HEK293 (cell line): Measurements from ENCODE around the gene GRB14.

Experiments used
- CTCF ChIA-PET: fragments of 350-600 bp; formaldehyde crosslinking; extraction: SDS; loops from one replicate; lab custom pipeline; 2021; ENCODE audit warnings: antibody characterized with exemption; lab: Yijun Ruan, JAX
- POLR2A ChIA-PET: fragments of 300-600 bp; formaldehyde crosslinking; extraction: SDS; loops from one replicate; lab custom pipeline; 2020; ENCODE audit warnings: antibody characterized with exemption, inconsistent platforms; lab: Yijun Ruan, JAX
- H3K27ac ChIP-seq: fragments of 200-500 bp; sonication (Bioruptor generic); 2 replicates; pipeline ENCODE4 v1.5.1; 2014; ENCODE audit warnings: low read depth, low read length, control low read depth, inconsistent platforms; ENCODE audit errors: extremely low read depth
- H3K36me3 ChIP-seq, 2 experiments: fragments of 200-500 bp in 1 of 2; sonication (Bioruptor generic) in 1 of 2; 1 replicate in 1 of 2; 2 replicates in 1 of 2; pipeline ENCODE4 v1.5.1; 2014 to 2017; ENCODE audit warnings: inconsistent platforms in 2 of 2, low read length in 2 of 2; ENCODE audit not compliant: control insufficient read depth in 2 of 2, insufficient read depth in 1 of 2
- H3K4me1 ChIP-seq: fragments of 200-500 bp; sonication (Bioruptor generic); 2 replicates; pipeline ENCODE4 v1.5.1; 2014; ENCODE audit warnings: mild to moderate bottlenecking, low read length, inconsistent platforms; ENCODE audit not compliant: control insufficient read depth, insufficient read depth
- H3K4me3 ChIP-seq: 2 replicates; pipeline ENCODE4 v1.5.1; 2011; ENCODE audit warnings: low read depth, mild to moderate bottlenecking, control low read depth, low read length, moderate library complexity
- H3K9me3 ChIP-seq: fragments of 200-500 bp; sonication (Bioruptor generic); 2 replicates; pipeline ENCODE4 v1.5.1; 2014; ENCODE audit warnings: low read depth, low read length, inconsistent platforms; ENCODE audit not compliant: control insufficient read depth, insufficient read depth
- GFI1B ChIP-seq: fragments of 450-650 bp; formaldehyde crosslinking; IDR thresholded peaks from 2 replicates; pipeline ENCODE4 v1.5.1; 2016; ENCODE audit warnings: missing biosample characterization, missing genetic modification characterization
- KLF9 ChIP-seq: fragments of 450-650 bp; formaldehyde crosslinking; IDR thresholded peaks from 2 replicates; pipeline ENCODE4 v1.5.1; 2016; ENCODE audit warnings: missing biosample characterization, missing genetic modification characterization, low read depth
- MZF1 ChIP-seq: fragments of 450-650 bp; formaldehyde crosslinking; IDR thresholded peaks from 2 replicates; pipeline ENCODE4 v1.5.1; 2017; ENCODE audit warnings: missing biosample characterization, missing genetic modification characterization, borderline replicate concordance
- TRIM28 ChIP-seq: IDR thresholded peaks from 2 replicates; pipeline ENCODE4 v1.6.1; 2011; ENCODE audit warnings: low read length, control low read depth, borderline replicate concordance
- TSHZ1 ChIP-seq: fragments of 450-650 bp; formaldehyde crosslinking; IDR thresholded peaks from 2 replicates; pipeline ENCODE4 v1.5.1; 2016; ENCODE audit warnings: missing biosample characterization, missing genetic modification characterization, borderline replicate concordance
- ZBTB21 ChIP-seq: fragments of 450-650 bp; formaldehyde crosslinking; IDR thresholded peaks from 2 replicates; pipeline ENCODE4 v1.5.1; 2017; ENCODE audit warnings: missing biosample characterization, missing genetic modification characterization
- ZBTB6 ChIP-seq: fragments of 450-650 bp; formaldehyde crosslinking; IDR thresholded peaks from 2 replicates; pipeline ENCODE4 v1.5.1; 2017; ENCODE audit warnings: missing biosample characterization, missing genetic modification characterization
- ZFP37 ChIP-seq: fragments of 450-650 bp; formaldehyde crosslinking; IDR thresholded peaks from 2 replicates; pipeline ENCODE4 v1.5.1; 2016; ENCODE audit warnings: missing biosample characterization, missing genetic modification characterization
- ZFP41 ChIP-seq: fragments of 450-650 bp; formaldehyde crosslinking; IDR thresholded peaks from 2 replicates; pipeline ENCODE4 v1.5.1; 2016; ENCODE audit warnings: missing biosample characterization, missing genetic modification characterization, borderline replicate concordance
- ZNF112 ChIP-seq: fragments of 450-650 bp; formaldehyde crosslinking; IDR thresholded peaks from 2 replicates; pipeline ENCODE4 v1.5.0; 2017; ENCODE audit warnings: missing biosample characterization, missing genetic modification characterization
- ZNF138 ChIP-seq: fragments of 450-650 bp; formaldehyde crosslinking; IDR thresholded peaks from 2 replicates; pipeline ENCODE4 v1.5.1; 2016; ENCODE audit warnings: missing biosample characterization, missing genetic modification characterization, borderline replicate concordance
- ZNF16 ChIP-seq: fragments of 450-650 bp; formaldehyde crosslinking; IDR thresholded peaks from 2 replicates; pipeline ENCODE4 v1.5.1; 2016; ENCODE audit warnings: low read depth, missing biosample characterization, missing genetic modification characterization
- ZNF19 ChIP-seq: fragments of 450-650 bp; formaldehyde crosslinking; IDR thresholded peaks from 2 replicates; pipeline ENCODE4; 2016; ENCODE audit warnings: missing biosample characterization, missing genetic modification characterization, low read depth
- ZNF266 ChIP-seq: fragments of 450-650 bp; formaldehyde crosslinking; IDR thresholded peaks from 2 replicates; pipeline ENCODE4 v1.5.1; 2016; ENCODE audit warnings: missing biosample characterization, missing genetic modification characterization, low read depth
- ZNF391 ChIP-seq: fragments of 450-650 bp; formaldehyde crosslinking; IDR thresholded peaks from 2 replicates; pipeline ENCODE4 v1.5.1; 2016; ENCODE audit warnings: low read depth, missing biosample characterization, missing genetic modification characterization, borderline replicate concordance
- ZNF423 ChIP-seq: fragments of 450-650 bp; formaldehyde crosslinking; IDR thresholded peaks from 2 replicates; pipeline ENCODE4 v1.5.1; 2016; ENCODE audit warnings: missing biosample characterization, missing genetic modification characterization
- ZNF529 ChIP-seq: fragments of 450-650 bp; formaldehyde crosslinking; IDR thresholded peaks from 2 replicates; pipeline ENCODE4 v1.5.1; 2017; ENCODE audit warnings: missing genetic modification characterization, missing biosample characterization; ENCODE audit not compliant: insufficient replicate concordance
- ZNF549 ChIP-seq: fragments of 450-650 bp; IDR thresholded peaks from 2 replicates; pipeline ENCODE4 v1.5.1; 2018; ENCODE audit warnings: missing biosample characterization, missing genetic modification characterization, mild to moderate bottlenecking, inconsistent platforms, moderate library complexity
- ZNF837 ChIP-seq: fragments of 450-650 bp; formaldehyde crosslinking; IDR thresholded peaks from 2 replicates; pipeline ENCODE4 v1.5.1; 2016; ENCODE audit warnings: missing biosample characterization, missing genetic modification characterization
- ZXDB ChIP-seq: fragments of 450-650 bp; formaldehyde crosslinking; IDR thresholded peaks from 2 replicates; pipeline ENCODE4 v1.5.1; 2016; ENCODE audit warnings: missing biosample characterization, missing genetic modification characterization
- TF ChIP-seq, protein P1 (sequence below): fragments of 450-650 bp; formaldehyde crosslinking; IDR thresholded peaks from 2 replicates; pipeline ENCODE4 v1.5.1; 2017; ENCODE audit warnings: missing biosample characterization, missing genetic modification characterization
- TF ChIP-seq, protein P2 (sequence below): fragments of 450-650 bp; formaldehyde crosslinking; IDR thresholded peaks from 2 replicates; pipeline ENCODE4 v1.5.1; 2016; ENCODE audit warnings: missing biosample characterization, missing genetic modification characterization
- TF ChIP-seq, protein P3 (sequence below): fragments of 450-650 bp; formaldehyde crosslinking; IDR thresholded peaks from 2 replicates; pipeline ENCODE4 v1.5.1; 2016; ENCODE audit warnings: missing biosample characterization, missing genetic modification characterization

The GRB14 gene

GRCh38 chr2:164593541-164593940 is 27.7 kb downstream of the GRB14 start:
- CTCF ChIA-PET, result no interaction called here
- Histone ChIP-seq H3K36me3 (no peaks in the 10 kb centered on the region), H3K4me3 (no peak overlapping the region), H3K27ac (no peak overlapping the region), H3K4me1 (peaks cover 4% of the 10 kb centered on the region), H3K9me3 (no peaks in the 10 kb centered on the region)
- POLR2A ChIA-PET, result no interaction called here
- TF ChIP-seq KLF9 (tag by site-specific recombination), result no peak
- no peak for TF ChIP-seq ZBTB6
- no peak for TF ChIP-seq ZNF837 (tag by site-specific recombination)
- TF ChIP-seq, protein P1, sequence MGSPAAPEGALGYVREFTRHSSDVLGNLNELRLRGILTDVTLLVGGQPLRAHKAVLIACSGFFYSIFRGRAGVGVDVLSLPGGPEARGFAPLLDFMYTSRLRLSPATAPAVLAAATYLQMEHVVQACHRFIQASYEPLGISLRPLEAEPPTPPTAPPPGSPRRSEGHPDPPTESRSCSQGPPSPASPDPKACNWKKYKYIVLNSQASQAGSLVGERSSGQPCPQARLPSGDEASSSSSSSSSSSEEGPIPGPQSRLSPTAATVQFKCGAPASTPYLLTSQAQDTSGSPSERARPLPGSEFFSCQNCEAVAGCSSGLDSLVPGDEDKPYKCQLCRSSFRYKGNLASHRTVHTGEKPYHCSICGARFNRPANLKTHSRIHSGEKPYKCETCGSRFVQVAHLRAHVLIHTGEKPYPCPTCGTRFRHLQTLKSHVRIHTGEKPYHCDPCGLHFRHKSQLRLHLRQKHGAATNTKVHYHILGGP (tag by site-specific recombination), result no peak
- no peak for TF ChIP-seq ZFP41 (tag by site-specific recombination)
- no peak for TF ChIP-seq ZNF391 (tag by site-specific recombination)
- TF ChIP-seq ZNF112 (tag by site-specific recombination), result no peak
- no peak for TF ChIP-seq ZNF423 (tag by site-specific recombination)
- TF ChIP-seq ZNF19 (tag by site-specific recombination), result no peak
- no peak for TF ChIP-seq TRIM28

GRCh38 chr2:164589522-164589921 is 31.8 kb downstream of the GRB14 start:
- no peak overlapping the region for H3K4me3 ChIP-seq
- H3K27ac ChIP-seq, result no peak overlapping the region
- CTCF ChIA-PET, result interaction anchor here (0.9 to 3.8 kb wide), 3 partner anchors 10 to 29 kb away, joined by 3 to 25 read pairs (median 7); no protein-coding TSS in a partner anchor
- TF ChIP-seq ZFP37 (tag by site-specific recombination) (no peak), ZNF138 (tag by site-specific recombination) (no peak), MZF1 (tag by site-specific recombination) (peak; percentile 42; the same call in 1 of the 2 replicates)
- H3K9me3 ChIP-seq, result no peaks in the 10 kb centered on the region
- peaks cover 4% of the 10 kb centered on the region for H3K4me1 ChIP-seq
- POLR2A ChIA-PET, result no interaction called here
- no peaks in the 10 kb centered on the region for H3K36me3 ChIP-seq

GRCh38 chr2:164581050-164581449 is 40.2 kb downstream of the GRB14 start:
- no peak overlapping the region for H3K27ac ChIP-seq
- ChIA-PET CTCF (interaction anchor here (1.1 to 1.2 kb wide), 2 partner anchors 19 to 21 kb away, joined by 3 to 4 read pairs; no protein-coding TSS in a partner anchor), POLR2A (no interaction called here)
- H3K4me1 ChIP-seq, result no peaks in the 10 kb centered on the region
- H3K4me3 ChIP-seq, result no peak overlapping the region
- no peaks in the 10 kb centered on the region for H3K9me3 ChIP-seq
- H3K36me3 ChIP-seq, result no peaks in the 10 kb centered on the region
- no peak for TF ChIP-seq ZNF16 (tag by site-specific recombination)
- no peak for TF ChIP-seq TSHZ1 (tag by site-specific recombination)
- no peak for TF ChIP-seq ZXDB (tag by site-specific recombination)
- no peak for TF ChIP-seq ZNF549
- no peak for TF ChIP-seq ZNF391 (tag by site-specific recombination)
- TF ChIP-seq ZNF529 (tag by site-specific recombination), result no peak
- TF ChIP-seq ZBTB21 (tag by site-specific recombination), result no peak
- TF ChIP-seq, protein P2, sequence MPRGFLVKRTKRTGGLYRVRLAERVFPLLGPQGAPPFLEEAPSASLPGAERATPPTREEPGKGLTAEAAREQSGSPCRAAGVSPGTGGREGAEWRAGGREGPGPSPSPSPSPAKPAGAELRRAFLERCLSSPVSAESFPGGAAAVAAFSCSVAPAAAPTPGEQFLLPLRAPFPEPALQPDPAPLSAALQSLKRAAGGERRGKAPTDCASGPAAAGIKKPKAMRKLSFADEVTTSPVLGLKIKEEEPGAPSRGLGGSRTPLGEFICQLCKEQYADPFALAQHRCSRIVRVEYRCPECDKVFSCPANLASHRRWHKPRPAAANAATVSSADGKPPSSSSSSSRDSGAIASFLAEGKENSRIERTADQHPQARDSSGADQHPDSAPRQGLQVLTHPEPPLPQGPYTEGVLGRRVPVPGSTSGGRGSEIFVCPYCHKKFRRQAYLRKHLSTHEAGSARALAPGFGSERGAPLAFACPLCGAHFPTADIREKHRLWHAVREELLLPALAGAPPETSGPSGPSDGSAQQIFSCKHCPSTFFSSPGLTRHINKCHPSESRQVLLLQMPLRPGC (tag by site-specific recombination), result no peak
- TF ChIP-seq, protein P3, sequence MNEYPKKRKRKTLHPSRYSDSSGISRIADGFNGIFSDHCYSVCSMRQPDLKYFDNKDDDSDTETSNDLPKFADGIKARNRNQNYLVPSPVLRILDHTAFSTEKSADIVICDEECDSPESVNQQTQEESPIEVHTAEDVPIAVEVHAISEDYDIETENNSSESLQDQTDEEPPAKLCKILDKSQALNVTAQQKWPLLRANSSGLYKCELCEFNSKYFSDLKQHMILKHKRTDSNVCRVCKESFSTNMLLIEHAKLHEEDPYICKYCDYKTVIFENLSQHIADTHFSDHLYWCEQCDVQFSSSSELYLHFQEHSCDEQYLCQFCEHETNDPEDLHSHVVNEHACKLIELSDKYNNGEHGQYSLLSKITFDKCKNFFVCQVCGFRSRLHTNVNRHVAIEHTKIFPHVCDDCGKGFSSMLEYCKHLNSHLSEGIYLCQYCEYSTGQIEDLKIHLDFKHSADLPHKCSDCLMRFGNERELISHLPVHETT, result no peak
- TF ChIP-seq ZNF266, result no peak
- no peak for TF ChIP-seq GFI1B
